Nephron (organoid): ENCODE measurements around the gene VSIG10L2.
A peak's percentile ranks its signal among the peaks of the same experiment; 100 is the strongest.

Experiments used
- H3K27ac Mint-ChIP-seq, 3 experiments: 2 replicates each; pipeline ENCODE4 v1.8.0; 2020; ENCODE audit warnings: mixed read lengths in 3 of 3, mild to moderate bottlenecking in 2 of 3, moderate library complexity in 1 of 3
- H3K27me3 Mint-ChIP-seq: 2 replicates; pipeline ENCODE4 v1.8.0; 2021; ENCODE audit warnings: low read depth, mild to moderate bottlenecking, moderate library complexity, mixed read lengths
- H3K36me3 Mint-ChIP-seq: 2 replicates; pipeline ENCODE4 v1.8.0; 2020; ENCODE audit warnings: low read depth, mixed read lengths
- H3K4me1 Mint-ChIP-seq: 2 replicates; pipeline ENCODE4 v1.8.0; 2020; ENCODE audit warnings: mixed read lengths
- H3K4me3 Mint-ChIP-seq, 3 experiments: 2 replicates each; pipeline ENCODE4 v1.8.0; 2020; ENCODE audit warnings: mild to moderate bottlenecking in 3 of 3, mixed read lengths in 3 of 3, moderate library complexity in 2 of 3
- H3K9me3 Mint-ChIP-seq: 2 replicates; pipeline ENCODE4 v1.8.0; 2020; ENCODE audit warnings: mixed read lengths
- CTCF ChIP-seq, 3 experiments: fragments of 200-600 bp; sonication (generic); IDR thresholded peaks; one replicate each; pipeline ENCODE4 v1.5.0; 2021; ENCODE audit warnings: antibody characterized with exemption in 3 of 3; ENCODE audit not compliant: unreplicated experiment in 3 of 3

VSIG10L2 gene

GRCh38 chr11:125945797-125946520, at the start of gene VSIG10L2:
VSIG10L2 (plus strand) TSS chr11:125946044; CDS start chr11:125946056, 12 bp downstream.
- no peaks in the 10 kb centered on the region for H3K9me3 Mint-ChIP-seq
- TF ChIP-seq CTCF (IDR thresholded peaks at IDR 0.05; ENCODE audit: unreplicated experiment in 3 of 3), result no peak
- H3K27me3 Mint-ChIP-seq, result peaks cover 4% of the 10 kb centered on the region
- H3K4me3 Mint-ChIP-seq, result no peak within 1 kb of the TSS
- H3K27ac Mint-ChIP-seq, result peak within 1 kb of the TSS in 2 of 3 experiments; percentile 24 to 41
- H3K36me3 Mint-ChIP-seq, result no peaks in the 10 kb centered on the region
- peaks cover 37% of the 10 kb centered on the region for H3K4me1 Mint-ChIP-seq

- peaks cover 31% of the 10 kb centered on the region for H3K27me3 Mint-ChIP-seq
- H3K9me3 Mint-ChIP-seq, result no peaks in the 10 kb centered on the region
- no peak for TF ChIP-seq CTCF (IDR thresholded peaks at IDR 0.05; ENCODE audit: unreplicated experiment in 3 of 3)
- H3K4me1 Mint-ChIP-seq, result peaks cover 25% of the 10 kb centered on the region
- H3K27ac Mint-ChIP-seq, result peak overlapping the region in 1 of 3 experiments; percentile 5
- H3K4me3 Mint-ChIP-seq, result peak overlapping the region; percentile 76 to 99 (median 84)
- peaks cover 15% of the 10 kb centered on the region for H3K36me3 Mint-ChIP-seq
These were observed 44.0 kb upstream of the VSIG10L2 start for GRCh38 chr11:125901872-125902271.

- TF ChIP-seq CTCF (IDR thresholded peaks at IDR 0.05; ENCODE audit: unreplicated experiment in 3 of 3), result no peak
- Mint-ChIP-seq H3K9me3 (no peaks in the 10 kb centered on the region), H3K27me3 (peaks cover 33% of the 10 kb centered on the region), H3K4me3 (peak overlapping the region; percentile 99), H3K27ac (peak overlapping the region; percentile 82 to 97 (median 94)), H3K36me3 (peaks cover 15% of the 10 kb centered on the region), H3K4me1 (peaks cover 25% of the 10 kb centered on the region)
These were observed 43.4 kb upstream of the VSIG10L2 start for GRCh38 chr11:125902277-125902926.

- peak within 1 kb of the TSS; percentile 82 to 97 (median 94) for H3K27ac Mint-ChIP-seq
- peaks cover 15% of the 10 kb centered on the region for H3K36me3 Mint-ChIP-seq
- no peaks in the 10 kb centered on the region for H3K9me3 Mint-ChIP-seq
- H3K27me3 Mint-ChIP-seq, result peaks cover 37% of the 10 kb centered on the region
- no peak for TF ChIP-seq CTCF (IDR thresholded peaks at IDR 0.05; ENCODE audit: unreplicated experiment in 3 of 3)
- H3K4me3 Mint-ChIP-seq, result peak within 1 kb of the TSS; percentile 99
- peaks cover 25% of the 10 kb centered on the region for H3K4me1 Mint-ChIP-seq
These were observed 42.7 kb upstream of the VSIG10L2 start, which contains the start of gene PUS3 for GRCh38 chr11:125902927-125903710. PUS3 (minus strand) TSS chr11:125903206; CDS start chr11:125896284, 6,922 bp downstream.

- Mint-ChIP-seq H3K4me1 (peaks cover 25% of the 10 kb centered on the region), H3K27ac (peak within 1 kb of the TSS in 2 of 3 experiments; percentile 94 to 97), H3K36me3 (peaks cover 15% of the 10 kb centered on the region), H3K9me3 (no peaks in the 10 kb centered on the region), H3K4me3 (peak within 1 kb of the TSS; percentile 99), H3K27me3 (peaks cover 37% of the 10 kb centered on the region)
- TF ChIP-seq CTCF (IDR thresholded peaks at IDR 0.05; ENCODE audit: unreplicated experiment in 3 of 3), result no peak
These were observed 41.9 kb upstream of the VSIG10L2 start, which contains the start of gene DDX25 for GRCh38 chr11:125903711-125904659. DDX25 (plus strand) TSS chr11:125904508; CDS start chr11:125904518, 10 bp downstream.
